ENCODE data around the gene STARD8. TPM values are rescaled to one million over a fixed set of nuclear protein-coding genes. Genes with fewer than 3 reads are reported as not detected.

STARD8 gene
- total RNA-seq, 4 donors from 2014 or later = 0.70 to 5.0 (median 4.1) TPM

GRCh38 chrX:68640661-68641060, 6.8 kb upstream of the STARD8 start:
- TF ChIP-seq POLR2A (IDR thresholded peaks at IDR 0.05) (no peak), CTCF (IDR thresholded peaks at IDR 0.05) (no peak)
- Histone ChIP-seq H3K9me3 (no peaks in the 10 kb centered on the region), H3K36me3 (no peaks in the 10 kb centered on the region), H3K4me3 (no peak overlapping the region), H3K4me1 (no peaks in the 10 kb centered on the region), H3K27me3 (no peaks in the 10 kb centered on the region), H3K27ac (no peak overlapping the region)
- no peak for DNase-seq

DNA sequence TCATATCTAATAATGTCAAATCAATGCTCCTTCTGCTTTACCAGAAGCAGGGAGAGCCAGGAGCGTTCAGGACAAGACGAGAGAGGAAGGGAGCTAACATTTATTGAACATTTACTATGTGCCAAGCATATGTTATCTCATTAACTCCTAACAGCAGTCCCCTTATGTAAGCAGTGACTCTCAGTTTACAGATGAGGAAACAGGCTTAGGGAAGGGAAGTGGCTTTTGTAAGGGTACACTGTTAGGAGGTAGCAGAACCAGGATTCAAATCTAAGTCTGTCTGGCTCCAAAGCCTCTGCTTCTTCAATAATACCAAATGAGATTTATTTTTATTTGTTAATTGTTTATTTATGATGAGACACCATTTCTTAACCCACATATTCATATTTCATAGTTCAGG, 2.6 kb upstream of the STARD8 start:
- H3K36me3 ChIP-seq = no peaks in the 10 kb centered on the region
- H3K27me3 ChIP-seq = no peaks in the 10 kb centered on the region
- TF ChIP-seq CTCF (IDR thresholded peaks at IDR 0.05) (no peak), POLR2A (IDR thresholded peaks at IDR 0.05) (no peak)
- H3K27ac ChIP-seq = no peak overlapping the region
- H3K9me3 ChIP-seq = no peaks in the 10 kb centered on the region
- no peak for DNase-seq
- H3K4me1 ChIP-seq = no peaks in the 10 kb centered on the region
- no peak overlapping the region for H3K4me3 ChIP-seq

DNA sequence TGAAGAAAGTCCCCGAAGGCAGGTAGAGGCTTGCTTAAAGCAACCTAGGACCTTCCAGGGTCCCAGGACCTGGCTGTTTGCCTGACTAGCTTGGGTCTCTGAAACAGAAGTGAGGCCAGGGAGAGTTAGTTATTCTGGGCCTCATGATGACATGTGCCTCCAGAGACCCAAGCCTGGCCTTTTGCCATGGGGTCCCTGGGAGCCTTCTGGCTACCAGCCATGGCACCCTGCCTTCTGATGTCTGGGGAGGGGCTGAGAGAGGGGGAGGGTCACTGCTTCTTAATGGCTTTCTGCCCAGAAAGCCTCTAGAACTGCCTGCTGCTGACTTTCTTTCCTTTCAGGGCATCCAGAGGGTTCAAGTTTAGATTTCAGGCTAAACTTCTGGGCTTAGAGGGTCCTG, 1.0 kb upstream of the STARD8 start:
- no peak for TF ChIP-seq CTCF (IDR thresholded peaks at IDR 0.05)
- no peak for TF ChIP-seq POLR2A (IDR thresholded peaks at IDR 0.05)
- H3K27ac ChIP-seq = no peak overlapping the region
- H3K4me1 ChIP-seq = no peaks in the 10 kb centered on the region
- no peaks in the 10 kb centered on the region for H3K27me3 ChIP-seq
- H3K36me3 ChIP-seq = no peaks in the 10 kb centered on the region
- DNase-seq = no peak
- H3K9me3 ChIP-seq = no peaks in the 10 kb centered on the region
- no peak overlapping the region for H3K4me3 ChIP-seq

- H3K4me3 ChIP-seq = no peak overlapping the region
- DNase-seq = no peak
- no peak for TF ChIP-seq POLR2A (IDR thresholded peaks at IDR 0.05)
- TF ChIP-seq CTCF (IDR thresholded peaks at IDR 0.05) = no peak
- H3K27me3 ChIP-seq = no peaks in the 10 kb centered on the region
- no peaks in the 10 kb centered on the region for H3K4me1 ChIP-seq
- no peaks in the 10 kb centered on the region for H3K36me3 ChIP-seq
- H3K27ac ChIP-seq = no peak overlapping the region
- no peaks in the 10 kb centered on the region for H3K9me3 ChIP-seq
These were observed 1.5 kb downstream of the STARD8 start for GRCh38 chrX:68648960-68649359.

DNA sequence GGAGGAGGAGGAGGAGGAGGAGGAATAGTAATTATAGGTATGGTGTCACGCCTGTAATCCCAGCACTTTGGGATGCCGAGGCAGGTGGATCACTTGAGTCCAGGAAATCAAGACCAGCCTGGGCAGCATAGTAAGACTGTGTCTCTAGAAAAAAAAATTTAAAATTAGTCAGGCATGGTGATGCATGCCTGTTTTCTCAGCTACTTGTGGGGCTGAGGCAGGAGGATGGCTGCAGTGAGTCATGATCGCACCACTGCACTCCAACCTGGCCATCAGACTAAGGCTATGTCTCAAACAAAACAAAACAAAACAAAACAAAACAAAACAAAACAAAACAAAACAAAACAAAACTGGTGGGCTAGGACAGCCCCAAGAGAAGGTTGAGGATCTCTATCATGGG, 3.0 kb downstream of the STARD8 start:
- TF ChIP-seq POLR2A (IDR thresholded peaks at IDR 0.05) = no peak
- no peak for TF ChIP-seq CTCF (IDR thresholded peaks at IDR 0.05)
- Histone ChIP-seq H3K27me3 (no peaks in the 10 kb centered on the region), H3K4me3 (no peak overlapping the region), H3K4me1 (no peaks in the 10 kb centered on the region), H3K9me3 (no peaks in the 10 kb centered on the region), H3K36me3 (no peaks in the 10 kb centered on the region), H3K27ac (no peak overlapping the region)
- no peak for DNase-seq

GRCh38 chrX:68651110-68651509, 3.6 kb downstream of the STARD8 start:
- Histone ChIP-seq H3K36me3 (no peaks in the 10 kb centered on the region), H3K9me3 (no peaks in the 10 kb centered on the region), H3K27me3 (no peaks in the 10 kb centered on the region), H3K4me1 (no peaks in the 10 kb centered on the region), H3K27ac (no peak overlapping the region), H3K4me3 (no peak overlapping the region)
- no peak for DNase-seq
- TF ChIP-seq CTCF (IDR thresholded peaks at IDR 0.05) (no peak), POLR2A (IDR thresholded peaks at IDR 0.05) (no peak)

Data from Peyer's patch (tissue), 4 donors.